ENCODE data around the gene CCDC186.
"Not testable (repeated sequence)": the region's sequence is repeated elsewhere in the genome, so short reads cannot be mapped to it uniquely, and the experiment has no call there.

The CCDC186 gene

DNA sequence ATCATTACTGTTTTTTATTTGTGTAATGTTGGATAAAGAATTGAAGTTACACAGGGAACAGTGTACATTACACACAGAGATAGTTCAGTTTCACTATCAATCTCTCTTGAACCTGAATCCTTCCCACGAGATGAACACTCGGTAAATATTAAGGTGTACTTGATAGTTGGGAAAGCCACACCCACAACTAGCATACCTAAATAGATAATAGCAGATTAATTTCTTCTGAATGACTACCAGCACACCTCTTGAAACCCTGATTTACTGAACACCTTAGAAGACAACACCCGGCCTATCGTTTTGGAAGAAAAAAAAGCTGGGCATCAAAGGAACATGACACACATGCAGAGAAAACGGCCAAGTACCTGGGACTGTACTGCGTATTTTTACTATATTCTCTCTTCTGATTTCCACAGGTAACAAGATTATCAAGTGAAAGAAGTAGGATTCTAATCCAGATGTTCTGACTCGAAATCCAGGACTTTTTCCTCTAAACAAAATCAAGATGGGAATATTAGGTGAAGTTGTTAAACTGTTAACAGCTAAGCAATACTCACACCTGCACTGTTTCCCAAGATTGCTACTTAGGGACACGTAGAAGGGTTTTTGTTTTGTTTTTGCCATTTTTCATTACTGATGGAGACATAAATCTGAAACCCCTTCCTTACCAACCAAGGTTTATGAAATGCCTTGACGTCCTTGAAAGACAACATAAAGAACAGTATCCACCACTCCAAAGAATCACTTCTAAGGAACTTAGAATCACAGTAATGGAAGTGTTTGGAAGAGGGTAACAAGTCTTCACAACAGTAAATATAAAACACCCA, 1.0 kb downstream of the CCDC186 start:
- DNase-seq, result peak in 1 of 4 experiments; percentile 12

DNA sequence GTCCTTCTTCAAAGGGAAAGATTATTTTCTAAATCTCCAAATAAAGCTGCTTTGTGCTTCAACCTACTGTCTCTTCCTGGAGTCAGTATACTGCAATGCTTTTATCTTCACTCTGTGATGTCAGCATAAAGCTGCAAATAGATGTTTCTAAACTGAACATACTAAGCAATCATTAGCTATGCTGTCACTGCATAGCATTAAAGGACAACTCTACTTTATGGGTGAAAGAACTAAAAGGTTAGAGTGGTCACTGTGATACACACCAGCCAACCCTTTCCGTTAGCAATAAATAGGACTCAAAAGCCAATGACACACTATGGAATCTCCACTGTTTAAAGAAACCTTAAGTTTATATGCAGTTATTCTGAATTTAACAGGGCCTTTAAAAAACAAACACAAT, 1.8 kb downstream of the CCDC186 start:
- peak in 2 of 4 experiments; percentile 17 to 30 for DNase-seq

DNA sequence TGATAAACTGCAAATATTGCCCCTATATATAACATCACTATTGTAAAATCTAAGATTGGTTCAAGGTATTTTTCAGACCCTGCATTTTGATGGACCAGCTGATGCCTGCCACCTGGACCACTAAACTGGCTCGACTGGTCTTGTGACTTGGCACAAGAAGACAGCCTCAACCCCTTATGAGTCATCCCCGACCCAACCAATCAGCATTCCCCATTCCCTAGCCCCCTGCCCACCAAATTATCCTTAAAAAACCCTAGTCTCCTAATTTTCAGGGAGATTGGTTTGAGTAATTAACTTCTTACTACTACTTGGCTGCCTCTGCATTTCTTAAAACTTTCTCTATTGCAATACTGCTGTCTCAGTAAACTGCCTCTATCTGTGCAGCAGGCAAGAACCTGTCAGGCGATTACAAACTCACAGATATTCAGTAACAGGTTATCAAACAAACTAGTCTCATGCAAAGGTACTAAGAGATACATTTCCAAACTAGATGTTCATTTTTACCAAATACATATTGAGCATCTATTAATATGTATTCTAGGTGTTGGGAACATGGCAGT, 5.5 kb downstream of the CCDC186 start:
- no peak for DNase-seq

DNA sequence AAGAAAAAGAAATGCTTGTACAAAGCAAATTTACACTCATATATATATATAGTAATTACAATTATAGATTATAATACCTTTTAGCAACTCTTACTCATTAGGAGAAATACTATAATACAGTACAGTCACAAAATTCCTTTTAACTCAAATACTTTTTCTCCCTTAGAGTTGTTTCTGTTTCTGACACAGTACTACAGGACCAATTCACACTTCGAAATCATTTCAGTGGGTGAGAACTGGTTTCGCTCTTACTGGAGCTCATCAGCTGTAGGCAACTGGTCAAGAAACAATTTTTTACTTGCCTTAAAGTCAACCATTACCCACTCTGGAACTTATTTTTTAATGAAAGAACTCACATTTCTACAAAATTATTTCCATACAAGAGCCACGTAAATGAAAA, 6.0 kb downstream of the CCDC186 start:
- DNase-seq, result no peak

DNA sequence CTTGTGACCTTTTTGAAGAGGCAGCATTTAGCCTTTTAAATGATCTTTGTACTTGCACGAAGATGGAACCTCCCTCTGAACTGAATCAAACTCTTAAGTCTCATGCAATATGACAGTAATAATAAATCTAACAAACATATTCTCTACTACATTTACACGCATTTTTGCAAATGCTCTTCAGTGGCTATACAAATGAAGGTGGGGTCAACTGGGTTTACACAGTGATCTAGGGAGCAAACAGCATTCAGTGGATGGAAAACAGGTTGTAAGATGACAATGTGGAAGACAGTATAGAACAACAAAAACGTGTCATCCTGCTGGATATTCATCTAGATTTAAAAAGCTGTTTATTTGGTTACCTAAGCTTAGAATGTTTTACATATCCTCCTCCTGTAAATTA, 7.5 kb downstream of the CCDC186 start:
- DNase-seq, result no peak

DNA sequence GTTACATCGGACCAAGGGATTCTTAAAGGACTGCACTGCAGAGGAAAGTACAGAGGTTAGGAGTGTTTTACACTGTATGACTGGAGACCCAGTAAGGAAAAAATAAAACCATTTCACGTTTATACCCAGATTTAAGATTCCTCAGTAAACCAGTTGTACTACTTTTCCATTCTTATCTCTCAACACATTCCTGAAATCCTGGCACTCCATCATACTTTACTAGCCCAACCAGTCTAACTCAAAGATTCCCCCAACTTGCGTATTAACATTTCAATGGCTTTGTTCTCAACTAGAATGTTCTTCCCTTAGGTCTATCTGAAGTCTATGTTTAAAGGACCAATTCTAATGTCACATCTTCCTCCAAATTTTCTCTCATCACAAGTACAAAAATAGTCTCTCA, 8.0 kb downstream of the CCDC186 start:
- no peak for DNase-seq

DNA sequence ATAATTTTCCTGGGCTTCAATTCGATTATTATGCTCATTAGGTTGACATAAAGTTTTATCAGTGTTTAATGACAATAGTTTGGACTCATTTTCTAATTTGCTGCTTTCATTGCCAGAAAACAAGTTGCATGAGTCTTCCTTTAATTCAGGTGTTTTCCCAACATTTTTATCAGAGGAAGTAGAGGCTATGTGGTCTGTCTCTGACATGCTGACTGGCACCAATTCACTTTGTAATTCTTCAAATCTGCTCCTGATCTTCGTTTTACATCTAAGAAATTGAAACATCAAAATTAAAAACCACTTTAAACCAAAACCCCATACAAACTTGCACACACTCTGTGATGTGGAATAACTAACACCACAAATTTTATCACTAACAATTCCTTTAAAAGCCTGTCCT, 10.9 kb downstream of the CCDC186 start:
- no peak for DNase-seq

DNA sequence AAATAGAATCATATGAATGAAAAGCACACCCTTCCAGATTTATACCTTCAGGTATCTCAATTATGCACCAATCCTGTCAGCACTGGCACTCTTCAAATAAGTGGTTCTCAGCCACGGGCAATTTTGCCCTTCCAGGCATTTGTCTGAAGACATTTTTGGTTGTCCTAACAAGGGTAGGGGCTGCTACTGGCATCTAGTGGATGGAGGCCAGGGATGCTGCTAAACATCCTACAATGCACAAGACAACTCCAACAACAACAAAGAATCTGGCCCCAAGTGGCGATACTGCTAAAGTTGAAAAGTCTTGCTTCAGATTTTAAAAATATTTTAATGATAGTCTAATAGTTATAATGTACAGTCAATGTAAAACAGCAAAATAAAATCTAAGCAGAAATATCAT, 16.1 kb downstream of the CCDC186 start:
- DNase-seq, result no peak

DNA sequence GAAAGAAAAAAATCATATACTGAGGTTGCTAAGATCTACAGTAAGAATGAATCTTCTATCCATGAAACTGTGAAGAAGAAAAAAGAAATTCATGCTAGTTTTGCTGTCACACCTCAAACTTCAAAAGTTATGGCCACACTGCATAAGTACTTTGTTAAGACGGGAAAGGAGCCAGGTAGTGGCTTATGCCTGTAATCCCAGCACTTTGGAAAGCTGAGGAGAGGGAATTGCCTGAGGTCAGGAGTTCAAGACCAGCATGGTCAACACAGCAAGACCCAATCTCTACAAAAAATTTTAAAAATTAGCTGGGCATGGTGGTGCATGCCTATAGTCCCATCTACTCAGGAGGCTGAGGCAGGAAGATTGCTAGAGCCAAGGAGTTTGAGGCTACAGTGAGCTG, 22.1 kb downstream of the CCDC186 start:
- DNase-seq, result no peak

DNA sequence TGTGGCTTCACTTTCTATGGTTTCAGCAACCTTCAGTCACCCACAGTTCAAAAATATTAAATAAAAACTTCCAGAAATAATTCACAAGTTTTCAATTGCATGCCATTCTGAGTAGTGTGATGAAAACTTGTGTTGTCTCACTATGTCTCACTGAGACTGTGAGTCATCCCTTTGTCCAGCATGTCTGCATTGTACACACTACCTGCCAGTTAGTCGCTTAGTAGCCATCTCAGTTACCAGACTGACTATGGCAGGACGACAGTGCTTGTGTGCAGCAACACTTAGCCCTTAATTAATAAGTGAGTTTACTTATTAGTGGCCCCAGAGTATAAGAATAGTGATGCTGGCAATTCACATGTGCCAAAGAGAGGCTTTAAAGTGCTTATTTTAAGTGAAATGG, 22.5 kb downstream of the CCDC186 start:
- DNase-seq, result no peak

DNA sequence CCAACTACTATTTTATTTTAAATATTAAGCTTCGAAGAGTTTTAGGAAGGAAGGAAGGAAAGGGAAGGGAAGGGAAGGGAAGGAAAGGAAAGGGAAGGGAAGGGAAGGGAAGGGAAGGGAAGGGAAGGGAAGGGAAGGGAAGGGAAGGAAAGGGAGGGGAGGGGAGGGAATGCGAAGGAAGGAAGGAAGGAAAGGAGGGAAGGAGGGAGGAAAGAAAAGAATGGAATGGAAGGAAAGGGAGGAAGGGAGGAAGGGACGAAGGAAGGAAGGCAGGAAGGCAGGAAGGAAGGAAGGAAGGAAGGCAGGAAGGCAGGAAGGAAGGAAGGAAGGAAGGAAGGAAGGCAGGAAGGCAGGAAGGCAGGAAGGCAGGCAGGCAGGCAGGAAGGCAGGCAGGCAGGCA, 24.5 kb downstream of the CCDC186 start:
- not testable (repeated sequence) for DNase-seq

DNA sequence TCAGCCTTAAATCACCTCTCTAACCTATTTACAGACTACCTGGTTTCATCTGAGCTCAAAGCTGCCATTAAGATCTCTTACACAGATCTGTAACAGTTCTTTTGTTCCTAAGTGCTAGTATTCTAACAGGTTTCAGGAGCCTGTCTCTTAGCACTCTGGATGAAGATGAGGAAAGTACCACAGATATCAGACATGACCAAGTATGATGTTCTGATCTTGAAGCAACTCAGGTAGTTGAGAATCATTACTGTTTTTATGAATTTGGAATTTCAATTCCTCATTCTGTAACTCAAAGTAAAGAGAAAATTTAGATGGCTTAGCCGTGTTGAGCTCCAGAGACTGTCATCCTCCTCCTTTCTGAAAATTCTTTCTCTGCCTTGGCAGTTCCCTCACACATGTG, 30.8 kb downstream of the CCDC186 start:
- no peak for DNase-seq

DNA sequence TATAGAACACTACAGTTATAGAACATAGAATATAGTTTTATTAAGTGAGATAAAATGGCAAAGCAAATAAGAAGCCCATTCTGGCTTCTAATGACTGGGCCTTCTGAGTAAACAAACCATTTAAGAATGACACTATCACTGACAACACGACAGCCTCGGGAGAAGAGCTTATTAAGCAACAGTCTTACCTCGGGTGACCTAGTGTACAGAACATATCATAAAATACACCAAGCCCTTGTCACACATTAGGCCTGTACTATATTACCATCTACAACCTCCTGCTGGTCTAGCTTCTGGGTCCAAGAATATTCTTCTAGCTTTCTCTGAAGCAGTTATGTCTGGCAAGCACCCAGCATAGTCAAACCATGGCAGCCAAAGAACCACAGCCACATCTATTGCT, 32.0 kb downstream of the CCDC186 start:
- DNase-seq, result no peak

DNA sequence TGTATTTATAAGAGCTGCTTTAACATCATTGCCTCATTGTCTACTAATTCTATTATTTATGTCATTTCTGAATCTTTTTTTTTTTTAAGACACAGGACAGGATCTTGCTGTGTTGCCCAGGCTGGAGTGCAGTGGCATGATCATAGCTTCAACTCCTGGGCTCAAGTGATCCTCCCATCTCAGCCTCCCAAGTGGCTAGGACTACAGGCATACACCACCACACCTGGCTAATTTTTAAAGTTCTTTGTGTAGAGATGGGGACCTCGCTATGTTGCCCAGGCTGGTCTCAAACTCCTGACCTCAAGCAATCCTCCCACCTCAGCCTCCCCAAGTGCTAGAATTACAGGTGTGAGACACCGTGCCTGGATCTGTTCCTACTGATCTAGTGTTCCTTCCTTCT, 33.2 kb downstream of the CCDC186 start:
- DNase-seq, result not testable (repeated sequence)

DNA sequence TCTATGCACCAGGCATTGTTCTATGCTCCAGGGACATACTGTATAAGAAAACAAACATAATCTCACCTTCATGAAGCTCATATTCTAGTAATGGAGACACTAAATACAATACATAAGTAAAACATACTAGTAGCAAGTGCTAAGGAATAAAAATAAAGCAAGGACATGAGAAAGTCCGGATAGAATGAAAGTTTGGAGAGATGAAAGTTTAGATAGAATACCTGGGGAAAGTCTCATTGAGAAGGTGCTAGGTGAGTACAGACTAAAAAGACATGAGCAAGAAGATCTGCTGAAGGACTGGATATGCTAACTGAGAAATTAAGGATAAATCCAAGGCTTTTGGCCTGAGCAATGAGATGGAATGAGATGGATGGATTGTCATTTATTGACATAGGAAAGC, 34.0 kb downstream of the CCDC186 start:
- no peak for DNase-seq

DNA sequence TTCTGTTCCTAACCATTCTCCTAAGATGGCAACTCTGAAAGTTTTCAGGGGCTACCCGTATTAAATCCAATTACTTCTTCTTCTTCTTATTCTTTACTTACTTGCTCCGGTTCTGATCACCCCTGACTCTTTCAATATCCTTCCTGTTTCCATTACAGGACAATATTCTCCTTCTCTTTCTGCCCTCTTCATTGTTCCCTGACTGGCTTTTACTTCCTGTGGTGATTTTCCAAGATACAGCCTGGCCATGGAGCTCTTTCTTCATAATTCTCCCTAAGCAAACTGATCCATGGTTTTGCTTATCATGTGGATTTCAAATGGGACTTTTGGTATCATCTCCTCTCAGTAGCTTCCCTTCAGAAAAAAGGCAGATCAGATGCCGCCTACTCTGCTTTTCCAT, 35.4 kb downstream of the CCDC186 start:
- DNase-seq, result no peak

DNA sequence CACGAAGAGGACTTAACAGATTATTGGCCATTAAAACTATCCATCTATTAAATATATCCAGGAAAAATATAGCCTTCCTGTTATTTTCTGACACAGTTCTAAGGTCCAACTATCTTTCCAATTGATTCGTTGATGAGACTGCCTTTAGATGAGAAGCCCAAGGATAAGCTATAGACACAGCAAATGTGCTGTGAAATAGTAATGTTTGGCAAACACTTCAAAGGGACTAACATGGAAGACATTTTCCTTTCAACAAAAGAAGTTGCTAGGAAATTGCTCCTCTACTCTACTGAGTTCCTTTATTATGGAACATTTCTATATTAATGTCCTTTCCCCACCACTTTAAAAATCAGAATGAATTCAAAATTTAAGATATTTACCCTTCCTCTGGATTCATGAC, 38.5 kb downstream of the CCDC186 start:
- no peak for DNase-seq

DNA sequence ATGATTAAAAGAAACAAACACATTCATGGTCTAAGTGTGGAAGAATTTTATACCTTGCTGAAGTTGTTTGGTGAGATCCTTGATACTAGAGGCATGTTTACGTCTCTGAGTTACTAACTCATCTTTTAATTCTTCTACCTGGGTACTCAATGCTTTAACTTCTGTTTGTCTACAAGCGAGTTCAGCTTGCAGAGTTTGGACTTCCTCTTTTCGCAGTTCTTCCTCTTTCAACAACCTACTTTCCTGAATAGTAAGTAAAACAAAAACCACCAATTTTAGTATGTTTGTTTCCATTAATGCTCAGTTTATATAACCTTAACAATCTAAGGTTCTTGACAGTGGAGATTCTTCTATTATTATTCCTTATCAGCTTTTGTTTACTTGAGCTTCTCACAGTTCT, 42.9 kb downstream of the CCDC186 start:
- DNase-seq, result peak; percentile 20 to 69 (median 60)

DNA sequence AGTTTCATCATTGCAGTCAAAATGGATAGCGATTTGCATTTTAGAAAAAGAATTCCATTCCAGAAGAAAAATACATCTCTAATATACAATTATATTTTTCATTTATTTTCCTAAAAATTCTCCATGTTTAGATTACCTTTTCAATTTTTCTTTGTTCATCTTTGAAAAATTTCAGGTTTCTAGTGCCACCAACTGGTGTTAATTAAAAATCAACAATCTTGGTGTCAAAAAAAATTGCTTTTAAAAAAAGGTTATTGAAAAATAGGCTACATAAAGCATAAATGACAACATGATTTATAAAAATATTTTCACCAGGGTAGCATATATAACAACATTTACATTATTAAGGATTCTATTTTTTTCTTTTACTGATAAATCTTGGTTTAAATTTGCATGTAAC, 53.0 kb downstream of the CCDC186 start:
- DNase-seq, result no peak

DNA sequence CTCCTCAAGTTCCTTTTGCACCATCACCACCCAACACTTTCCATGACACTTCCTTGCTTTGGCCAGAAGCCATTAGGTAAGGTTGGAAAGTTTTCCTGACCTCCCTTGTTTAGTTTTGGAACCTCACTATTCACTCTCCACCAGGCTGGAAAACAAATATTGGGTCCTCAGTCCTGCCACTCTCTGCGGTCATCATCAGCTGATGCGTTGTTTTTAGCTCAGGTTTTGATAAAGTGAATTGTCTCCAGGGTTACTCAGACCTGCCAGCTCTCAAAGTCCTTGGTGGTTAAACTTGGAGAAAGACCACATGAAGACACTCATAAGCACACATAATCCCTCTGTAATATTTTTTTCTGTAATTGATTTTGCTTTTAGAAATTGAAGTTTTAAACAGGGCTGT, 55.5 kb downstream of the CCDC186 start:
- DNase-seq, result no peak

DNA sequence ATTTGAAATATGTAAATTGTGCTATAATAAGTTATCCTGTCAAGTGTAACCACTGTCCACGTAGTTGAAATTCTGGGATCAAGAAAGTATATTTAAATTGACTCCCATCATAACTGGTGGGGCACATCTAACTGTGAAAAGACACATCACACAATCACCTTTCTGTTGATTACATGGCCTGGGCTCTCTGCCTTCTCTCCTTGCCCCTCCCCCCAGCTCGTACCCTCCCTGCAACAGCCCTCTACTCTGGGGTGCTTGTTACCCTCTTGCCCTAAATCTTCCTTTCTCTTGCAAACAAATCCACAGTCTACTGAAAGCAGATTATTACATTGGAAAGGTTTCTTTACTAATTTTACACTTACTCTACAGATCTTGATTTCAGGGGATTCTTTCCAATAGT, 56.3 kb downstream of the CCDC186 start:
- no peak for DNase-seq

DNA sequence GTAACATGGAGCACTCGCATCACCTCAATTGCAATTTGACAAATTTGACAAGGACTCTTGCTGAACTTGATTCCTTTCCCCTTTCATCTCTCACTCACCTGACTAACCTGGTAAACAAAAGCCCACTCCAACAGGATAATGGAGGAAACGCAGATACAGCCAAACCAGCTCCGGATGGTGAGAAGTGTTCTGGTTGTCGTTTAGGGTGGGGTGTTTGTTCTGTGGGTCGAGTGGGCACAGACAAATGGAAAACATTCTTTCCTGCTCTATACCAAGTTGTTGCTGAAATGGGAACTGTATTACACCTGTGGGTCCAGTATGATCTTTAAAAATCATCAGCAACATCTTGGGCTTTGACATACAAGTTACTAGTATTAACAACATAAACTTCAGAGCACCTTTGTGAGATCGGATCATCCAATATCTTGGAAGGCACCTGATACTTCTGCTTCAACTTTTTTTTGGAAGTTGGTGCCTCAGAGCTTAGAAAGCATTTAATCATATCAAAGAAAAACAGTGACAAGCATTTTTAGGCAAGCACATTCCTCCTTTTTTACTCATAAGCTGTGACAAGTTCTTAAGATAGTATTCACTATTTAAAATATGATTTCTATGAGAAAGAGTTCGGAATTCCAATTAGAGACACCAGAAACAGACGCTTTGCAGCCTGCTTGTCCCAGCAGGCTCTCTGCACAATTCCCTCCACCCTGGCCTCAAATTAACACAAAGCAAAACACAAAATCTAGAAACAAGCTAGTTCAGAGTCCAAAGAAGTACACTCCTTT, 58.1 kb downstream of the CCDC186 start:
- DNase-seq, result no peak

DNA sequence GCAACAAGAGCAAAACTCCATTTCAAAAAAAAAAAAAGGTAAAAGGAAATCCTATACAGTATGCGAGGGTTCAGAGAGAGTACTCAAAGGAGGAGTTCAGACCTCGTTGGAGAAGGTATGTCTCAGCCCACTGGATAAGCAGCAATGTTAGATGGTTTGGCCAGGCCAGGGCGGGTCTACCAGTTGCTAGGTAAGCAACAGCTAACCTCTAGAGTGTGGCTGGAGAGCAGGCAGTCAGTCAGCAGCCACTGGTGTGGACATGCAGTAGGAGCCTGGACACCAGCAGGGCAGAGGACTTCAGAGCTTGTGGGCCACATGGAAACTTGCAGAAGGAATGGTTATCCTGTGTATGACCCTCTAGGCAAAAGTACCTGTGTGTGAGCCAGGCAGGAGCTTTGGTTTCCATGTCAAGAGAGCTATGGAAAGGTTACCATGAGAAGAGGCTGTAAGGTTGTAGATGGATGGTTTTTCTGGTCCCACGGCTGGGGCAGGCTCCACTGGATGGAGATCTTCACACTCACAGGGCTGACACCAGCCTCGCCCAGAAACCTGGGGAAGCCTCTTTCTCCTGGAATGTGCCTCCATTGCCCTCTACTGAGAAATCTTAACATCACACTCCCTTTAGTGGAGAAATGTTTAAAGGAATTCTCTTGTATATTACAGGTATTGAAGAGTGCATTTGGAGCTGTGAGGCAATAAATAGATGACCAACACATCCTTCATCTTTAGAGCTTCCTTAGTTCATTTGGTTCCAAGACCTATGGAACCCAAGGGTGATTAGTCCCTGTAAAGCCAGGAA, 63.6 kb downstream of the CCDC186 start:
- DNase-seq, result no peak

Measured in suppressor macrophage (primary cell).